Activated CD8-positive, alpha-beta T cell treated with anti-CD3 and anti-CD28 coated beads for 36 hours (primary cell): ENCODE measurements around the gene MEGF8. TPM values are rescaled to one million over a fixed set of nuclear protein-coding genes. Genes with fewer than 3 reads are reported as not detected.

Source experiments
- ATAC-seq: fragments of 200-7000 bp; cut with Tn5 transposase; one replicate; pipeline ENCODE4 v1.10.0; 2021; ENCODE audit warnings: mild to moderate bottlenecking, moderate library complexity
- CTCF ChIA-PET: fragments of 350-600 bp; sonication (Branson Sonifier 250); formaldehyde crosslinking; loops from one replicate; lab custom pipeline; 2021; ENCODE audit warnings: antibody characterized with exemption; lab: Charles Lee
- POLR2A ChIA-PET: fragments of 350-600 bp; sonication (Branson Sonifier 250); formaldehyde crosslinking; loops from one replicate; lab custom pipeline; 2021; ENCODE audit warnings: antibody characterized with exemption; lab: Charles Lee
- DNase-seq: peaks from one replicate; pipeline ENCODE4 v3.0.0-alpha.2; 2020
- H3K27ac Mint-ChIP-seq: one replicate; pipeline ENCODE4 v1.8.0; 2021; ENCODE audit warnings: mild to moderate bottlenecking, mixed read lengths
- H3K27me3 Mint-ChIP-seq: one replicate; pipeline ENCODE4 v1.8.0; 2021; ENCODE audit warnings: mixed read lengths
- H3K36me3 Mint-ChIP-seq: one replicate; pipeline ENCODE4 v1.8.0; 2021; ENCODE audit warnings: low read depth, mixed read lengths
- H3K4me1 Mint-ChIP-seq: one replicate; pipeline ENCODE4 v1.8.0; 2021; ENCODE audit warnings: low read depth, mixed read lengths
- H3K4me3 Mint-ChIP-seq: one replicate; pipeline ENCODE4 v1.8.0; 2021; ENCODE audit warnings: mild to moderate bottlenecking, moderate library complexity, mixed read lengths
- H3K9me3 Mint-ChIP-seq: one replicate; pipeline ENCODE4 v1.8.0; 2021; ENCODE audit warnings: mixed read lengths
- CTCF ChIP-seq: fragments of 200-600 bp; IDR thresholded peaks from one replicate; pipeline ENCODE4 v1.8.0; 2022; ENCODE audit warnings: antibody characterized with exemption, mild to moderate bottlenecking
- intact Hi-C: fragments of 100-400 bp; cut with micrococcal nuclease; formaldehyde crosslinking; loops from one replicate; pipeline ENCODE4 v1.10.0; 2022
- total RNA-seq, 2 experiments: library from RNA; stranded (reverse); gene quantifications; one replicate each; pipeline ENCODE4 v1.2.3, GENCODE V29; 2021

MEGF8 gene
- total RNA-seq, 2 experiments from 2014 or later, result 7.0 to 8.0 TPM

DNA sequence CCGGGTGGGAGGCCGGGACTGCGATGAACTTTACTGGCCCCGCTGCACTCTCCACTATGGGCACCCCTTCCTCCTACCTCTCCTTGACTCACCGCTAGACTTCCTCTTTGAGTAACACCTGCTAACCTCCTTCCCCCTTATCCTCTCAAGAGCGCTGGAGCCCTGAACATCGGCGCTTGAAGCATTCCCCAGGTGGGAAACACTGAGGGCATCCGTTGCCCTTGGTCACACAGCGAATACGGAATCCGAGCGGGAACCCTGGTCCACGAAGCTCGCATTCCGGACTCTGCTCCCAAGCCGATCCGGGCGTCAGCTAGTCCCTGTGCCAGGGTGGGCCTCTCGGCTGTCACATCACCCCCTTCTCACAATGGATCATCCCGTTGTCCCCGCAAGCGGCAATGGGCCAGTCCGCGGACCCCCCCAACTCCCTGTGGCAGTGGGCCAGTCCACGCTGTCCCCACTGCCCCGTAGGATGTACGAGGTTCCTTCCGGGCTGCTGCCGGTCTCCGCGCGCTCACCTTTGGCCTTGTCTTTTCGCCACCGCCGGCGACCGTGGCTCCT is 97.5 kb downstream of the MEGF8 start:
- CTCF ChIA-PET, result interaction anchor here (1.0 to 4.7 kb wide), 8 partner anchors 8 to 105 kb away, joined by 3 to 44 read pairs (median 5); partner anchors contain the start of gene CEACAM1
- H3K36me3 Mint-ChIP-seq, result peaks cover 5% of the 10 kb centered on the region
- no peaks in the 10 kb centered on the region for H3K9me3 Mint-ChIP-seq
- H3K4me1 Mint-ChIP-seq, result peaks cover 35% of the 10 kb centered on the region
- H3K27me3 Mint-ChIP-seq, result no peaks in the 10 kb centered on the region
- peak overlapping the region; percentile 90 for H3K4me3 Mint-ChIP-seq
- POLR2A ChIA-PET, result interaction anchor here (0.7 to 2.1 kb wide), 6 partner anchors 10 to 557 kb away, joined by 3 to 6 read pairs (median 3); partner anchors contain the start of gene CXCL17
- intact Hi-C loops, result no loop called here
- ATAC-seq (peak; percentile 53), DNase-seq (peak; percentile 62)
- TF ChIP-seq CTCF, result no peak
- peak overlapping the region; percentile 89 for H3K27ac Mint-ChIP-seq

GRCh38 chr19:42423462-42424344 is 98.3 kb downstream of the MEGF8 start:
- Mint-ChIP-seq H3K27ac (peak overlapping the region; percentile 89), H3K27me3 (no peaks in the 10 kb centered on the region), H3K9me3 (no peaks in the 10 kb centered on the region), H3K4me1 (peaks cover 34% of the 10 kb centered on the region), H3K36me3 (peaks cover 3% of the 10 kb centered on the region), H3K4me3 (peak overlapping the region; percentile 90)
- ChIA-PET POLR2A (interaction anchor here (0.7 to 2.1 kb wide), 6 partner anchors 9 to 558 kb away, joined by 3 to 6 read pairs (median 3); partner anchors contain the start of gene CXCL17), CTCF (interaction anchor here (0.6 to 4.7 kb wide), 9 partner anchors 8 to 104 kb away, joined by 3 to 44 read pairs (median 3); partner anchors contain the start of gene CEACAM1)
- intact Hi-C loops, result no loop called here
- no peak for TF ChIP-seq CTCF
- ATAC-seq (peak; percentile 92), DNase-seq (peak; percentile 97)

DNA sequence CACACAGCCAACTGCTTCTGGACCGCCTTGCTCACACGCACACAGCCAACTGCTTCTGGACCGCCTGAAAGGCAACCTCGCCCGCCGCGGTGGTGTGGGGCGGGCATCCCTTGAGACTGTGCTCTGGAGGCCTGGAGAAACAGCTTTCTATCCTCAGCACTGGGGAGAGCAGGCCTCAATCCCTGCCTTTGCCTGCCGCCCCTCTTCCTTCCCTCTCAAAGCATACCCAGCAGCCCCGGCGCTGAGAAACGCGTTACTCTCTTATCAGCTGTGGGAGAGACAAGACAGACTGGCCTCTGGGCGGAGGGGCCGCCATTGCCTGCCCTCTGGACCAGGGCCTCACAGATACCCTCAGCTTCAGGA is 98.9 kb downstream of the MEGF8 start:
- CTCF ChIA-PET, result interaction anchor here (1.2 to 4.7 kb wide), 4 partner anchors 10 to 27 kb away, joined by 3 to 44 read pairs (median 26); no protein-coding TSS in a partner anchor
- no peak overlapping the region for H3K27ac Mint-ChIP-seq
- DNase-seq (no peak), ATAC-seq (no peak)
- no peaks in the 10 kb centered on the region for H3K27me3 Mint-ChIP-seq
- peaks cover 2% of the 10 kb centered on the region for H3K36me3 Mint-ChIP-seq
- peak overlapping the region; percentile 90 for H3K4me3 Mint-ChIP-seq
- TF ChIP-seq CTCF, result no peak
- H3K4me1 Mint-ChIP-seq, result peaks cover 33% of the 10 kb centered on the region
- intact Hi-C loops, result no loop called here
- H3K9me3 Mint-ChIP-seq, result no peaks in the 10 kb centered on the region
- POLR2A ChIA-PET, result interaction anchor here (1.5 kb wide), 1 partner anchor 18 kb away, joined by 3 read pairs; the partner anchor contains the start of gene CXCL17

- Mint-ChIP-seq H3K27me3 (no peaks in the 10 kb centered on the region), H3K36me3 (peaks cover 1% of the 10 kb centered on the region), H3K4me3 (no peak overlapping the region), H3K9me3 (no peaks in the 10 kb centered on the region), H3K4me1 (peaks cover 32% of the 10 kb centered on the region), H3K27ac (no peak overlapping the region)
- intact Hi-C loops, result no loop called here
- DNase-seq (no peak), ATAC-seq (no peak)
- TF ChIP-seq CTCF, result no peak
- ChIA-PET CTCF (interaction anchor here (2.3 to 4.7 kb wide), 4 partner anchors 9 to 26 kb away, joined by 7 to 44 read pairs (median 26); no protein-coding TSS in a partner anchor), POLR2A (interaction anchor here (1.5 kb wide), 1 partner anchor 18 kb away, joined by 3 read pairs; the partner anchor contains the start of gene CXCL17)
These were observed 99.3 kb downstream of the MEGF8 start for GRCh38 chr19:42424712-42425131.
